MM.1S (cell line): ENCODE measurements around the gene YAE1.

Experiments used
- CTCF ChIP-seq: fragments of 300-600 bp; sonication (generic); IDR thresholded peaks from 2 replicates; pipeline ENCODE4 v1.5.1; 2016; ENCODE audit warnings: antibody characterized with exemption, low read length, mixed read lengths
- EZH2 ChIP-seq: fragments of 300-600 bp; sonication (generic); optimal IDR thresholded peaks from 2 replicates; pipeline ENCODE3; 2017; ENCODE audit warnings: low read depth, mild to moderate bottlenecking, antibody characterized with exemption, low read length, mixed read lengths

GRCh38 chr7:39528849-39529248 lies 37.4 kb upstream of the YAE1 start:
- no peak for TF ChIP-seq CTCF
- no peak for TF ChIP-seq EZH2
